Left renal cortex interstitium (tissue), 4 donors: Measurements from ENCODE around the gene SORCS2. TPM values are rescaled to one million over a fixed set of nuclear protein-coding genes. Genes with fewer than 3 reads are reported as not detected.

Source experiments
- DNase-seq, 4 donors: peaks; one replicate each; pipeline ENCODE4 v3.0.0-alpha.2; 2013; ENCODE audit warnings: low read depth in 4 of 4, low spot score in 2 of 4, missing footprints in 1 of 4
- polyA plus RNA-seq, 4 donors: library from polyadenylated mRNA; unstranded; fragments of 120-200 nt; gene quantifications; one replicate each; pipeline ENCODE4 v1.2.1, GENCODE V29; 2013; ENCODE audit not compliant: insufficient read length in 4 of 4

SORCS2 gene
- polyA plus RNA-seq, 4 donors: 3.7 to 11.5 (median 8.4) TPM

DNA sequence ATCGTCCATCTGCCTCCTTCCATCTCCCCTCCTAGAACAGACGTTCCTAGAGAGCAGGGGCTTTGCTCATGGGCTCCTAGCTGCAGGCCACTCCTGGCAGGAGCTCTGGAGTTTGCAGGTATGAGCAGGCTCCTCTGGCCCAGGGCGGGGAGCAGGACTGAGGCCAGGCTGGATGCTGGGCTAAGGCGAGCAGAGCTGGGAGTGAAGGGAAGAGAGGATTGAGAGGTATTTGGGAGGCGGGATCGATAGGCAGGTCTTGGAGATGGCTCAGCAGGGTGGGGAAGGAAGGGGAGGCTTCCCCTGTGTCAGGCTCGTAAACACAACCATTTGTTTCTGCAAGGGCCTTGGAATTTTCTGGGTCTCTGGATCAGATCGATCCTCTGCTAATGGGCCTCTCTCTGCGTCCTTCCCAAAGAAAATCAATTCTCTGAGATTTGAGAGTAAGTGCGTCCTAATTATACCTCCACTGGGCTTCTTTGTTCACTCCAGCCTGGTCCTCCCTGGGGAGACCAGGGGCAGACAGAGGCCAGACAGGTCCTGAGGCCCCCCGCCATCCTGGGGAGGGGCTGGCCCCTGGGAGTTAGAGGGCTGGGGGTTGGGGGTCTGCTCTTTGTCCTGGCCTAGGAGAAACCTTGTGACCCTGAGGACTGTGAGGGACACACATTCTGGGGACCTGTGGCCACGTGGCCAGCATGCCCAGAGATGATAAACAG is 337.2 kb downstream of the SORCS2 start:
- no peak for DNase-seq

DNA sequence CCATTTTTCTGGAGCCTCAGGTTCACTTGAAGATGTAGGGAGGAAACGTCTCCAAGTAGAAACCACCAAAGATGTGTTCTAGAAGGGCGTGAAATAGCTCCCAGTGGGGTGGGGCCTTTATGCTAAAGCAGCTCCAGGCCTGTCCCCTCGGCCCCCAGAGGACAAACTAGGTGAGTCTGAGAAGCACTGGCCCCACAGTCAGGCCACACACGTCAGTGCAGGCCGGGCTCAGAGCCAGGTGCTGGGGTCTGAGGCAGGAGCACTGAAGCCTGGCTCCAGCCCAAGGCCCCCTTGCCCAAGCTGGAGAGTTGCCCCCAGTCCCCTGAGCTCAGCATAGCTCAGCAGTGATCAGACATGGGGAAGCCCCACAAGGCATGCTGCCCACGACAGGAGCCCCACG is 337.7 kb downstream of the SORCS2 start:
- DNase-seq: no peak

DNA sequence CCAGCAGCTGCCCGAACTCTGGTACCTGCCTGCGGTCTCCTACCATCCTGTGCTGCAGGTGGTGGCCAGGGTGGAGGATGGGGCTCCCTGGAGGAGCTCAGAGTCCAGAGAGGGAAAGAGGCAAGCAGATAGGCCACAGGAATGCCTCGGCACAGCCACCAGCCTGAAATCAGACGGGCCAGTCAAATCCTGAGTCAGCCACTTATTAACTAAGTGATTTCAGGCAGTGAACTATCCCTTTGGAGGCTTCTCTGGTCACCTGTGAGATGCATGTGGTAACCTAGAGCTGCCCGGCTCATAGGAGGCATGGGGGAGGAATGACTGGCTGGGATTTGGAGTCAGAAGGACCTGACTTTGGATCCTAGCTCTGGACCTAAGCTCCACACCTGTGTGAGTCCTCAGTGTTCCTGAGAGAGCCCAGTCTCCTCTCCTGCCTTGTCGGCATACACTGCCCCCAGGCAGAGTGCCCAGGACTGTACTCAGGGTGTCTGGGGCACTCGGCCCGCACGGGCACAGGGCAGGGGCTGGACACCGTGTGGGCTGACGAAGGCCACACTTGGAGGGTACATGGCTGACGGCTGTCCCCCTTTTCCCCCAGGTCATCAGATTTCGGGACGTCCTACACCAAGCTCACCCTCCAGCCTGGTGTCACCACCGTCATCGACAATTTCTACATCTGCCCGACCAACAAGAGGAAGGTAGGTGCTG is 338.7 kb downstream of the SORCS2 start:
- DNase-seq: no peak

DNA sequence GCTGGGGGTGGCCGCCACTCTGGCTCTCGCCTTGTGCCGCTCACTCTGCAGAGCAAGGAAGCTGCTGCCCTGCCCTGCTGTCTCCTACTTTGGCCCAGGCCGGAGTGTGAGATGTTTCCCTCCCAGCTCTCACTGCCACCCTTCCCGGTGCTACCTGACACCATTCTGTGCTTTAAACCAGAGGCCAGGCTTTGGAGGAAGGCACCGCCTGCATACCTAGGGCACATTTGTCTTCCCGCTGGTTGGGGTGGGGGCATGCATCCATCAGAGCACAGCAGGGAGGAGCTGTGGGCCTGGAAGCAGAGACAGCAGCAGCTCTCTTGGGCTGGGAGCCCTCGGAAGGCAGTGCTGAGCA is 339.3 kb downstream of the SORCS2 start:
- DNase-seq: no peak

DNA sequence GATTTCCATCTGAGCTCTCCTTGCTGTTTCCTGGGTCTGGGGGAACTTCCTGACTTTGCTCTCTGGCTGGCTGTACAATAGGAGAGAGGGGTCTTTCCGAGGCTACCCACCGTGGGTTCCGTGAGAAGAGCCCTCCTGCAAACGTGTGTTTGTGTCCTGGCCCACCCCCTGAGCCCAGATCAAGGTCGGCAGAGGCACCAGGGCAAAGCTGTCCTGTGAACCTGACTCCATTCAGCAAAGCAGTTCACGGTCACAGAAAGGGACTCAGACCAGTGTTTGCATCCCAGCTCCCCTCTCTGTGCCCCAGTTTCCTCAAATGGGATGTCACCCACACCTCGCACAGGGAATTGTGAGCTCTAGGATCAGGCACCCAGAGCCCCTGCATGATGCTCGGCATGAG is 339.7 kb downstream of the SORCS2 start:
- DNase-seq: no peak

DNA sequence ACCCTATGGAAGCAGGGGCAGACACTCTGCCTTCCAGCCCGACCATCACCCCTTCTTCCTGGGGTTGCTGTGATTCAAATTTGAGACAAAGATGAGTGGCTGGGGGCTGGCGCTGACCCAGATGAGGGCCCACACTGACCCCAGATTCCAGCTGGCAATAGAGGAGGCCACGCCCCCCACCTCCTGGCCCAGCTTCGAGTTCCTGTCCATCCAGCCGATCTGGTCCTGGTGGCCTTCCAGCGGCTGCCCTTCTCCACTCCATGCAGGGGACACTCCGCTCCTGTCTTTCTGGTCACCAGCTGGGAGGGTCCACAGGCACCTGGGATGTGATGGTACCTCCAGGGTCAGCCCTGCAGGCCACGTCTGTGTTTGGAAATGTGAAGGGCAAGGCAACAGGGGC is 340.9 kb downstream of the SORCS2 start:
- no peak for DNase-seq

DNA sequence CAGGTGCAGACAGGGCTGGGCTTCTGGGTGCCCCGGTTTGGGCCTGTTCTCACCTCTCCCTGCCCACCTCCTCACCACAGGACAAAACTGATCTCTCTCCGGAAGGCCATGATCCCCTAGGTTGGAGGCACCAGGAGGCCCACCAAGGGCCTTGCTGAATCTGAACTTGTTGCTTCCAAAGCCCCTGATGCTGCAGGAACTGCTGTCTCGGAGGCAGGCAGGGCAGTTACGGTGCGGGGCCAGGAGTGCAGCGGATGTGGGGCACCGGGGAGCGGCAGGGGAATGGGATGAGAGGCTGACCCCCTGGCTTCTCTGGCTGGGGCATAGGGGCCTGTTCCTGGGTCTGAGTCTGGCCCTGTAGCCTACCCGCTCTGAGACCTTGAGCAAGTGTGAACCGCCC is 342.8 kb downstream of the SORCS2 start:
- no peak for DNase-seq

DNA sequence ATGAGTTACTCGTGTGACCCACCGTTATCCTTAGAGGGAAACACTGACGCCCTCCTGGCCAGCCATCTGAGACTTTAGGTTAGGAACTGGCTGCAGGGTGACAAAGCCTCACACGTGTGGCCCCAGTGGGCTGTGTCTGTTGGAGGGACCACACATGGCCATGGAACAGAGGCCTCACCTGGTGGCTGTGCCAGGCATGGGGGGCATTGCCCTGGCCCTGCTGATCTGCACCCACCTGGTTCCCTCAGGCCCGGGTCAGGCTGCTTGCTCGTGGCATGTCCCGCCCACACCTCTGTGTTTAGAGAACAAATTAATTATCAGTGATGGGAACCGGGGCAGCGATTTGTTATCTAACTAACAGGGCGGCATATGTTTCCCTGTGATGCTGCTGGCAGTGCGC is 343.3 kb downstream of the SORCS2 start:
- DNase-seq: no peak

DNA sequence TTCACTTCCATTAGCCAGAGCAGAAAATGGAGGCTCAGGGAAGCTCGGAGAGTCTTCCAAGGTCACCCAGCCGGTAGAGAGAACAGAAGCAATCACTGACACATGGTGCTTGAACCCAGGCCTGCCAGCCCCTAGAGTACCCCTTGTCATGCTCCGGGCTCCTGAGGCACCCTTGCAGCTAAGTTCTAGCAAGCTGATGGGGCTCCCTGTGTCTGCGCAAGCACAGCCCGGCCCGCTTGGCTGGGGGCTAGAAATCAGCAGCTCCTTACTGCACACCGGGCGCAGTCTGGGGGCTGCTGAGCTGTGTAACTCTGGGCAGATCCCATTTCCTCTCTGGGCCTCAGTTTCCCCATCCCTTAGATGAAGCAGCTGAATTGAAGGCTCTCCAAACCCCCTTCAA is 344.5 kb downstream of the SORCS2 start:
- DNase-seq: no peak

DNA sequence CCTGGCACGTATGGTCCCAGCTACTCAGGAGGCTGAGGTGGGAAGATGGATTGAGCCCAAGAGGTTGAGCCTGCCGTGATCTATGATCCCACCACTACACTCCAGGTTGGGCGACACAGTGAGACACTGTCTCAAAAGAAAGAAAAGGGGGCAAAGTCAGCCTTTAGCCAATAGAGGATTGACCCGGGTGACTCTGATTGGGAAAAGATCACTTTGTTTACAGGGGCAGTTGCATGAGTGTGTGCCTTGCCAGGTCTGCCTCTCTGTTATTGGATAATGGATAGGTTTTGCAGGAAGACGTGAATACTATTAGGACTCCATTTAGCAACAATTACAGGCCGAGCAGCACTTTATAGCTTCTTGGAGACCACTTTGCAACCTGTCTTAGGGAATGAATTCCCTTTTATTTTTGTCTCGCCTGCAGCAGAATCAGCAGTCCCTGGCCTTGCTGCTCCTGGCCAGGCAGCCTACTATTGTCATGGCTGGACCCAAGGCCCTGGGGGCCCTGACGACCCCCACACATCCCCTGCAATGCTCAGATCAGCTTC is 345.6 kb downstream of the SORCS2 start:
- DNase-seq: no peak

DNA sequence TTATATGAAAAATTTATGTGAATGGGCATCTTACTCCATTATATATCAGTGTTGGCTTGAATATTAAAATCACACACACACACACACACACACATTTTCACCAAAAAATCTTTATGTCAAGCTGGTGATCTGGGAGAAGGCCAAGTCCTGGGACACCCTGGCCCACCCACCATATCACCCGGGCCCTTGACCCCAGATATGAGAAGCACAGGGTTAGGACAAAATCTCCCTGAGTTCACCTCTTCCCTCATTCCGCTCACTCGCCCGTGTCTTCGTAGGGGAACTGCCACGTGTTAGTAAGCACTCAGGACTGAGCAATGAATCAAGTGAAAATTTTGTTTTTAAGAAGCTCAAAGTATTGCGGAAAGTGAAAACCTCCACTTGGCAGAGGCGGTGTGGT is 346.2 kb downstream of the SORCS2 start:
- no peak for DNase-seq

DNA sequence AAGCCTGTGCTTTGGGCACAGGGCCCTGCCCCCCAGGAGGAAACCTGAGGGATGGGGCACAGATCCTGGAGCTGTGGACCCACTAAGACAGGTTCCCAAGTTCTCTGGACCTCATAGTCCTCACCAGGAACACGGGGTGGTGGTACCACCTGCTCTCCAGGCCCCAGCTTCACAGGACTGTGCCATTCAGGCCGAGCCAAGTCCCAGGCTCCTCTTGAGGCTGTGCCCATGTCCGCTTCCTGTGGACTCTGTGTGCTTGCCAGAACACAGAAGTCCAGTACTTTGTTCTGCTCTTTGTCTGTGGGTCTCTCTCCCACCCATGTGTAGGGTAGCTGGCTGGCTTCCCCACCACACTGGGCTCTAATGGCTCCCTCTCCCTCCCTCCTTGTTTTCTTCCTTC is 346.8 kb downstream of the SORCS2 start:
- DNase-seq: no peak

DNA sequence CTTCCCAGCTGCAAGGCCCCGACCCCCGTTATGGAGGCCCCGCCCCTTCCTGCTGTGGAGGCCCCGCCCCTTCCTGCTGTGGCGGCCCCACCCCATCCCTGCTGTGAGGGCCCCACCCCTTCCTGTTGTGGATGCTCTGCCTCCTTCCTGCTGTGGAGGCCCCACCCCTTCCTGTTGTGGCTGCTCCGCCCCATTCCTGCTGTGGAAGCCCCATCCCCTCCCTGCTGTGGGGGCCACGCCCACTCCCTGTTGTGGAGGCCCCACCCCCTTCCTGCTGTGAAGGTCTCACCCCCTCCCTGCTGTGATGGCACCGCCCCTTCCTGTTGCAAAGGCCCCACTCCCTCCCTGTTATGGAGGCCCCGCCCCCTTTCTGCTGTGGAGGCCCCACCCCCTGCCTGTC is 347.3 kb downstream of the SORCS2 start:
- DNase-seq: no peak

DNA sequence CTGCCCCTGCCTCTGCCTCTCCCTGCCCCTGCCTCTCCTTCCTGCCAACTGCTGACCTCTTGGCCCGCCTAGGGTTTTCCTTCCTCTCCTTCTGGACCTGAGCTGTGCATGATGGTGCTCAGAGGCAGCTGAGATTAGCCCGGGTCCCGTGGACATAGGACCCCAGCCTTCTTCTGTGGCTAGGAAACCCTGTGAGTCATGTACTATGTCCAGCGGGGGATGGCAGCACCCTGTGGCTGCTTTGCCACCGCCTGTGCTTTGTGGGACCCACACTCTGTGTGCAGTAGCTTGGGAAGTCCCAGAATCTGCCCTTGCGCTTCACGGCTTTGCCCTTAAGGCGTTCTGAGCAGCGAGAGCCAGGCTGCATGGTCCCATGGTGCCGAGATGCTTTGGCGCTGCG is 347.9 kb downstream of the SORCS2 start:
- DNase-seq: no peak

DNA sequence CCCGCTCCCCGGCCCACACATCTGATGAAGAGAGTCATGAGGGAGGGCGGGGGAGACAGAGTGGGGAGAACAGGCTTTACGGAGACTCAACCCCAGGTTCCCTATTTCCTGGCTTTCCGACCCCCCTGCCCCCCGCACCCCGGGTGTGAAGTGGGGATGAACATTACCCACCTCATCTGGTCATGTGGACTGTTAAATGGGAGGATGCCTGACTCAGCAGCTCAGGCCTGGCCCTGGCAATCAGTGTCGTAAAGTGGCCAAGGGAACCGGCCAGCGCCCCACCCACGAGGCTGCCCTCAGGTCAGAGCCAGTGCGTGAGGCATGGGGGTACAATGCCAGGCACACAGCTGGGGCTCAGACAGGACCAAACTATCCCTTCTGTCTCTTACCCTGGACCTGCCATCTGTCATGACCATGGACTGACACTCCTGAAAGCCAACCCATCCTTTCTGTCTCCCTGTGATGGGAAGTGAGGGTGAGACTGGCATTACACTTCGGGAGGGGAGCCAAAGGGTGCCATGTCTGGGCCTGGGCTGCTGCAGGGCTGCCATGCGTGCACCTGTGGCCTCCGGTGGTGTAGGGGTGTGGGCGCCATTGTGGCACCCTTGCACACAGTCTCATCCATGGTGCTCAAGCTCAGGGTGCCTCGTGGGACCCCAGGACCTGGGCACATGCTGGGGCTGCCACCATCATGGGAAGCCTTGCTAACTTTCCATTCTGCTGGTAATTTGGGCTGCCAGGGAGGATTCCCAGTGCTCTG is 348.5 kb downstream of the SORCS2 start:
- DNase-seq: no peak

DNA sequence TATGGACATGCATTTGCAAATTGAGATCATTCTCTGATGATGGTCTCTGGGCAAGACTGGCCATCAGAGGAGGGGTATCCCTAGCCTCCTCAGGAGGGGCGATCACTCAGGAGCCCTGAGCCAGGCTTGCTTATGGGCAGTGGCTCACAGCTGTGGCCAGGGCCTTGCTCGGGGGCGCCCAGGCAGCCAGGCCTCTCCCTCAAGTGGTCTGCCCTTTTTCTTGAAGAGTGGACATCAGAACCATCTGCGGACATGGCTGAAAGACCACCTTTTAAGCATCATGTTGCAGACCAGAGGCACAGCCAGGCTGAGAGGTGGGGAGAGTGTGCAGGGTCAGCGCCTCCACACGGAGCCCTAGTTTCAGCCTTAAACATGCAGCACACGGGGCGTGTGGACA is 349.1 kb downstream of the SORCS2 start:
- DNase-seq: no peak

DNA sequence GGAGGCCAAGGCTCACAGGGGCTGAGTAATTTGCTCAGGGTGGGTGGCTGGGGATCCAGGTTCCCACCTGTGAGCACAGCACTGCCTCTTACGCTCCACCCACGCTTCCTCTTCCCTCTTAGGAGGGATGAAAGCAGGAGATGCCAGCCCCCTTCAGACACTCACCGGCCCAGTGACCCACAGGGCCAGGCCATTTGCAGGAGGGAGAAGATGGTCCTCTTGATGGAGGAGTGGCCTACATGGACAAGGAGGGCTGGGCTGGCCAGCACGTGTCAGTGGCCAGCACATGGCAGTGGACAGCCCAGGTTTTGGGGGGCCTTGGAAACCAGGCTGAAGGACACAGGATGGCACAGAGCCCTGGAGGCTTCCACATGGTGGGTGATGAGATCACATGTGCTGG is 350.4 kb downstream of the SORCS2 start:
- DNase-seq: no peak

DNA sequence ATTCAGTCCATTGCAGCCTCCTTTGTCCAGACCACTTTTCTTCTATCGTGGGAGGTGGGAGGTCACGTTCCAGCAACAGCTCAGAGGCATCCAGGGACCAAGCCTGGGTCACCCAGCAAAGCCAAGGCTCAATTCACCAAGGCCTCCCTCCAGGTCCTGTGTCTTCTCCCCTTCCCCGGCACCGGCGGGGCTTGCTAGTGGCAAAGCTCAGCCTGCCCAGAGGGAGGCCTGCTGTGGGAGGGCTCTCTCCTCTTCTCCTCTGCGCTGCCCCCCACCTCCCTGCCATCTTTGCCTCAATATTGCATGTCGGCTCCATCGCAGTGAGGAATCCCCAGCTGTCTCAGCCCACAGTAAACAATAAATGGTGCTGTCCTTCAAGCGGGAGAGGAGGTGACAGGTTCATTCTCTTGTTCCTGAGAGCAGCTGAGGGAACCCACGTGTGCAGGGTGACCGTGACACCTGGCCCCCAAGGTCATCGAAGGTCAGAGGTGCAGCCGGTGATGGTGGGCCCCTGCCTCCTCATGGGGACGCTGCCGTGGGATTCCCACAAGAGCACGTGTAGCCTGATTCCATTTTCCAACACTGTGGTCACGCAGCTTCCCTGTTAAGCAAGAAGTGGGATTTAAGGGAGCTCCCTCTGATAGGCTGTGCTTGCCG is 353.9 kb downstream of the SORCS2 start:
- no peak for DNase-seq

DNA sequence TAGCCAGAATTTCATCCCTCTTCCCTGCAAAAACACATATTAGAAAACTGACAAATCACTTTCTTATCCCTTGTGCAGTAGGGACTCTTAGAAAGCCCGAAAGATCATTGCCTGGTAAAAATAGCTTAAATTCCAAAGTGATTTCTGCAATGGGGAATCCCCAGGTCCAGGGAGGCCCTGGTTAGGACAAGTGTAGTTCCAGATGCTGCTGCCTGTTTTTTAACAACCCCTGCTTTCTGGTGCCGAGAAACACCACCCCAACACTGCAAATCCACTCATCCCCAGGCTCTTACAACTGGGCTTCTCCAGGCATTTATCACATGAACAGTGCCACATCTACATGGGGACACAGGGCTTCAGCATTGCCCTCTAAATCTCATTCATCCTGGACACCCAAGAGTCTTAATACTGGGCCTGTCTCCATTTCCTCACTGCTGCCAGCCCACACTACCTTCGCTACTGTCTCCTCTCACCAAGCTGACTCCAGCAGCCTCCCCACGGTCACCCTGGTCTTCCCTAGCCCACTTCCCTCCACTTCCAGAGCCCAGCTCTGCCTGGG is 354.6 kb downstream of the SORCS2 start:
- no peak for DNase-seq

DNA sequence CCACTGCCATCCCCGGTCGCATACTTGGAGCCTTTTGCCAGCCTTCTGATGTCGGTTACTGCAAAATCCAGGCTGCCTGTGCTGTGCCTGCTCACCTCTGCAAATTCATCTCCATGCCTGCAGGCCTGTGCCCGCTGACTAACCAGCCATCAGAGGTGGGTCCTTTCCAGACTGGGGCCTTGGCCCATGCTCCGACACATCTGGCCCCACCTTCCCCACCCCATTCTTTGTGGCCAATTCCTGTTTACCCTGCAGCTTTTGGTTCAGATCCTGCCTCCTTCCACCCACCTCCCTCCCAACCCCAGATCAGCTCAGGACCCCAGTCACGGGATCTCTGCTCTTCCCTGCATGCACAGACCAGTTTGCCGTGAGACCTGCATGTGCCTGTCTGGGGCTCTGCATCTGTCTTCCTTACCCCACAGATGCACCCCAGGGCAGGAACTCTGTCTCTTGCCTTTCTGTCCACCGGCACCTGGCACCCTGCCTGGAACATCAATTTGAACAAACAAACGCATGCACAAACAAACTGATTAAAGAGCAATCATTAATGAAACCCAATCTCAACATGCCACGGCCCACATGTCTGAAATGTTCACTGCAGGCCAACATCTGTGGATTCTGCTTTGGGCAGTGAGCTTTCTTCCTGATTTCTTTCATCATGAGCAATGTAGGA is 355.2 kb downstream of the SORCS2 start:
- no peak for DNase-seq
